ENCODE results near the gene TMEM212. TPM values are rescaled to one million over a fixed set of nuclear protein-coding genes. Genes with fewer than 3 reads are reported as not detected.

Gene TMEM212
- total RNA-seq, 6 donors from 2014 or later: 0.11 to 20.8 (median 3.7) TPM

GRCh38 chr3:171880101-171880870 lies 37.1 kb downstream of the TMEM212 start:
- no peaks in the 10 kb centered on the region for H3K36me3 ChIP-seq
- no peaks in the 10 kb centered on the region for H3K27me3 ChIP-seq
- H3K27ac ChIP-seq: no peak overlapping the region
- ATAC-seq (ENCODE audit: low FRiP score in 2 of 2) (no peak), DNase-seq (no peak)
- H3K4me3 ChIP-seq: no peak overlapping the region
- no peaks in the 10 kb centered on the region for H3K9me3 ChIP-seq
- H3K4me1 ChIP-seq: peaks cover 15 to 22% (median 19%) of the 10 kb centered on the region in 4 donors
- 89 to 91% methylated on average over 4 of the region's 4 CpGs for WGBS, 2 donors
- no peak for TF ChIP-seq EP300 (IDR thresholded peaks at IDR 0.05)
- TF ChIP-seq CTCF (IDR thresholded peaks at IDR 0.05): no peak
- no peak for TF ChIP-seq POLR2A (IDR thresholded peaks at IDR 0.05)
- no peak for TF ChIP-seq POLR2AphosphoS5 (IDR thresholded peaks at IDR 0.05)

GRCh38 chr3:171881251-171881650 lies 38.1 kb downstream of the TMEM212 start:
- no peak overlapping the region for H3K27ac ChIP-seq
- H3K36me3 ChIP-seq: no peaks in the 10 kb centered on the region
- H3K4me1 ChIP-seq: peaks cover 8 to 13% (median 10%) of the 10 kb centered on the region in 4 donors
- TF ChIP-seq POLR2AphosphoS5 (IDR thresholded peaks at IDR 0.05): no peak
- TF ChIP-seq CTCF (IDR thresholded peaks at IDR 0.05): no peak
- TF ChIP-seq EP300 (IDR thresholded peaks at IDR 0.05): no peak
- no peak for TF ChIP-seq POLR2A (IDR thresholded peaks at IDR 0.05)
- no peak overlapping the region for H3K4me3 ChIP-seq
- no peak for ATAC-seq (ENCODE audit: low FRiP score in 2 of 2)
- no peaks in the 10 kb centered on the region for H3K27me3 ChIP-seq
- no peak for DNase-seq
- no peaks in the 10 kb centered on the region for H3K9me3 ChIP-seq
- WGBS, 2 donors: 93 to 94% methylated on average over 3 of the region's 3 CpGs

- Histone ChIP-seq H3K27me3 (no peaks in the 10 kb centered on the region), H3K4me1 (peaks cover 0 to 8% (median 3%) of the 10 kb centered on the region in 4 donors), H3K9me3 (no peaks in the 10 kb centered on the region), H3K36me3 (no peaks in the 10 kb centered on the region), H3K4me3 (no peak overlapping the region), H3K27ac (no peak overlapping the region)
- DNase-seq: no peak
- TF ChIP-seq POLR2AphosphoS5 (IDR thresholded peaks at IDR 0.05) (no peak), EP300 (IDR thresholded peaks at IDR 0.05) (no peak), POLR2A (IDR thresholded peaks at IDR 0.05) (no peak), CTCF (IDR thresholded peaks at IDR 0.05) (no peak)
- WGBS, 2 donors: 85 to 93% methylated on average over 3 of the region's 3 CpGs
- no peak for ATAC-seq (ENCODE audit: low FRiP score in 2 of 2)
Observed at GRCh38 chr3:171883257-171883892, 40.2 kb downstream of the TMEM212 start.

- 80 to 91% methylated on average over 6 of the region's 6 CpGs for WGBS, 2 donors
- ATAC-seq (ENCODE audit: low FRiP score in 2 of 2): no peak
- no peak for TF ChIP-seq EP300 (IDR thresholded peaks at IDR 0.05)
- no peak for TF ChIP-seq CTCF (IDR thresholded peaks at IDR 0.05)
- no peak for TF ChIP-seq POLR2A (IDR thresholded peaks at IDR 0.05)
- no peak for TF ChIP-seq POLR2AphosphoS5 (IDR thresholded peaks at IDR 0.05)
Observed at GRCh38 chr3:171883893-171884279, 40.7 kb downstream of the TMEM212 start.

More at GRCh38 chr3:171883893-171884279, 40.7 kb downstream of the TMEM212 start:
- peaks cover 0 to 3% (median under 1%) of the 10 kb centered on the region in 4 donors for H3K4me1 ChIP-seq
- no peaks in the 10 kb centered on the region for H3K27me3 ChIP-seq
- no peak overlapping the region for H3K4me3 ChIP-seq
- no peak overlapping the region for H3K27ac ChIP-seq
- no peaks in the 10 kb centered on the region for H3K9me3 ChIP-seq
- no peaks in the 10 kb centered on the region for H3K36me3 ChIP-seq
- no peak for DNase-seq
